Testis (tissue), 2 donors: ENCODE data around the gene CTAG2.
"Not testable (repeated sequence)": the region's sequence is repeated elsewhere in the genome, so short reads cannot be mapped to it uniquely, and the experiment has no call there.

Experiments used
- POLR2A ChIP-seq: fragments of 450-650 bp; IDR thresholded peaks from one replicate; pipeline ENCODE4 v1.6.1; 2017; ENCODE audit warnings: antibody characterized with exemption, mild to moderate bottlenecking, moderate library complexity
- TF ChIP-seq, protein P1 (sequence below), 3 experiments: fragments of 450-650 bp in 2 of 3; fragments of 200-600 bp in 1 of 3; sonication (generic) in 1 of 3; IDR thresholded peaks; one replicate each; pipeline ENCODE4 v1.5.1; 2016 to 2019; ENCODE audit warnings: antibody characterized with exemption in 3 of 3, mild to moderate bottlenecking in 2 of 3, moderate library complexity in 1 of 3

GRCh38 chrX:154633661-154634060, 19.7 kb downstream of the CTAG2 start:
- TF ChIP-seq, protein P1, sequence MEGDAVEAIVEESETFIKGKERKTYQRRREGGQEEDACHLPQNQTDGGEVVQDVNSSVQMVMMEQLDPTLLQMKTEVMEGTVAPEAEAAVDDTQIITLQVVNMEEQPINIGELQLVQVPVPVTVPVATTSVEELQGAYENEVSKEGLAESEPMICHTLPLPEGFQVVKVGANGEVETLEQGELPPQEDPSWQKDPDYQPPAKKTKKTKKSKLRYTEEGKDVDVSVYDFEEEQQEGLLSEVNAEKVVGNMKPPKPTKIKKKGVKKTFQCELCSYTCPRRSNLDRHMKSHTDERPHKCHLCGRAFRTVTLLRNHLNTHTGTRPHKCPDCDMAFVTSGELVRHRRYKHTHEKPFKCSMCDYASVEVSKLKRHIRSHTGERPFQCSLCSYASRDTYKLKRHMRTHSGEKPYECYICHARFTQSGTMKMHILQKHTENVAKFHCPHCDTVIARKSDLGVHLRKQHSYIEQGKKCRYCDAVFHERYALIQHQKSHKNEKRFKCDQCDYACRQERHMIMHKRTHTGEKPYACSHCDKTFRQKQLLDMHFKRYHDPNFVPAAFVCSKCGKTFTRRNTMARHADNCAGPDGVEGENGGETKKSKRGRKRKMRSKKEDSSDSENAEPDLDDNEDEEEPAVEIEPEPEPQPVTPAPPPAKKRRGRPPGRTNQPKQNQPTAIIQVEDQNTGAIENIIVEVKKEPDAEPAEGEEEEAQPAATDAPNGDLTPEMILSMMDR (IDR thresholded peaks at IDR 0.05), result not testable (repeated sequence)
- not testable (repeated sequence) for TF ChIP-seq POLR2A
